Measurements from ENCODE around the gene ATF7. TPM values are rescaled to one million over a fixed set of nuclear protein-coding genes. Genes with fewer than 3 reads are reported as not detected.
"Not testable (repeated sequence)": the region's sequence is repeated elsewhere in the genome, so short reads cannot be mapped to it uniquely, and the experiment has no call there.

Gene ATF7
- total RNA-seq, 1 donor from 2014 or later, result 31.5 TPM

DNA sequence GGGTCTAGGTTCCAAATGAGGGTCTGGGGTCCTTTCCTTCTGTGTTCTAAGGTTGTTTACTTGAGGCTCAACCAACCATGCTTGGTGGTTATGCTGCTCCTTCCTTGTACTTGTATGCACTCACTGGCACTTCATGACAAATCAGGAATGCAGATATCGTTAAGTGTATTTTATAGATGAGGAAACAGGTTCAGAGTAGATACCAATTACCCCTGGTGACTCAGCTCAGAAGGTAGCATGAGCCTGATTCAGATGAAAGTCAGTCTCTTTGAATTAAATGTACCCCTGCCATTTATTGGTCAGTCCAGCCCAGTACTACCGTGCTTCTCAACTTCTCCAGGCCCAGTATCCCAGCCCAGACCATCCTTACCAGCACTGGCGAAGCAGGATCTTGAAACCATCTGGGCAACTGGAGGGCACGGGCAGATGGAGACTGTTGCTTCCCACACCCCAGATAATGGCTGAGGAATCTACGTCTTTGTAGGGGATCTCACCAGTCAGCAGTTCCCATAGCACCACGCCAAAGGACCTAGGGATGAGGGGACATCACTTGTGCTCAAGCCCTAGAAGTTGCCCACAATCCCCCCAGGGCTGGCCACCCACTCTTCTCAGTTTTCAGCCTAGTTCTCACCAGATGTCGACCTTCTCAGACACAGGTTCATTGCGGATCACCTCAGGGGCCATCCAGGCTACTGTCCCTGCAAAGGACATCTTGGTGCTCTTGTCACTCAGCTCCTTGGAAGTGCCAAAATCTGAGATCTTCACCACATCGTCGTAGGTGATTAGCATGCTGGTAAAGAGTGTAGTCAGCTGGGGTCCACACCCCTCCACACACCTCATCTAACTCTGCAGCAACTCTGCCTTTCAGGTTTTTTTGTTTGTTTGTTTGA lies 141.3 kb downstream of the ATF7 start:
- Mint-ChIP-seq H3K4me1 (peaks cover 3% of the 10 kb centered on the region), H3K27me3 (no peaks in the 10 kb centered on the region), H3K4me3 (no peak overlapping the region), H3K9me3 (no peaks in the 10 kb centered on the region), H3K36me3 (ENCODE audit: low read depth) (peaks cover 47% of the 10 kb centered on the region), H3K27ac (no peak overlapping the region)
- DNase-seq, result no peak
- intact Hi-C loops (cut with micrococcal nuclease), result no loop called here

- intact Hi-C loops (cut with micrococcal nuclease), result no loop called here
- H3K4me3 Mint-ChIP-seq, result no peak overlapping the region
- no peaks in the 10 kb centered on the region for H3K27me3 Mint-ChIP-seq
- peaks cover 3% of the 10 kb centered on the region for H3K4me1 Mint-ChIP-seq
- no peaks in the 10 kb centered on the region for H3K9me3 Mint-ChIP-seq
- no peak for DNase-seq
- peaks cover 56% of the 10 kb centered on the region for H3K36me3 Mint-ChIP-seq (ENCODE audit: low read depth)
- H3K27ac Mint-ChIP-seq, result peak overlapping the region; percentile 9
Observed at GRCh38 chr12:53483979-53484377, 142.2 kb downstream of the ATF7 start.

DNA sequence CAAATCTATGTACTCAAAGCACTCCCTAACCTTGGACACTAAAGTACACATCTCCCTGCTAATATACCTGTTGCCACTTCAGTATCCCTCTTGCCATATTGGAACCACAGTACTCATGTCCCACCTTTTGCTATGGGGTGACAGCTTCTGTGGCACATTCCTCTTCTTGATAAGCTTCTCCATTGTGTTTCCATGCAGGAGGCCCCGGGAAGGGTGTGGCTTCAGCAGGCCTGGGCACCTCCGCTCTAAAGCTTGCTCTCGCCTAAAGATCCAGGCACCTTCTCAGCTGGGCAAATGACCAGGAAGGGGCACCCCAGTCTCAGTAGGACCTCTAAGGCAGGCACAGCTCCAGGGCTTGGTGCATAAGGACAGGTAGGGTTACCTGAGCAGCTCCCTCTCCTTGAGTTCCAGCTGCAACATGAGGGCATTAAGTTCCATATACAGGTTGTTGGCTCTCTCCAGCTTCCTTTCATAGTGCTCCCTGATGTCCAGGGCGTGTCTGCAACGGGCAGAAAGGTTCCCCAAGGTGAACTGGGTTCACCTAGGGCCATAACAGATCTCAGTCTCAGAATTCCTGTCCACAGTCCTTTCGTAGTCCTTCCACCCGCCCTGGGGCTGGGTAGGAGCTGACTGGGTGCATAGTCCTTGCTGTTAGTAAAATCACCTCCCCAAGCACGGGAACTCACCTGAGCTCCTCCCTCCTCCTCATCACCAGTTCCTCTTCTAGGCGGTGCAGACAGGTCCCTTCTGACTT lies 142.8 kb downstream of the ATF7 start:
- no peak for DNase-seq
- Mint-ChIP-seq H3K36me3 (ENCODE audit: low read depth) (peaks cover 62% of the 10 kb centered on the region), H3K4me3 (no peak overlapping the region), H3K27ac (no peak overlapping the region), H3K27me3 (no peaks in the 10 kb centered on the region), H3K9me3 (no peaks in the 10 kb centered on the region), H3K4me1 (peaks cover 3% of the 10 kb centered on the region)
- intact Hi-C loops (cut with micrococcal nuclease), result no loop called here

DNA sequence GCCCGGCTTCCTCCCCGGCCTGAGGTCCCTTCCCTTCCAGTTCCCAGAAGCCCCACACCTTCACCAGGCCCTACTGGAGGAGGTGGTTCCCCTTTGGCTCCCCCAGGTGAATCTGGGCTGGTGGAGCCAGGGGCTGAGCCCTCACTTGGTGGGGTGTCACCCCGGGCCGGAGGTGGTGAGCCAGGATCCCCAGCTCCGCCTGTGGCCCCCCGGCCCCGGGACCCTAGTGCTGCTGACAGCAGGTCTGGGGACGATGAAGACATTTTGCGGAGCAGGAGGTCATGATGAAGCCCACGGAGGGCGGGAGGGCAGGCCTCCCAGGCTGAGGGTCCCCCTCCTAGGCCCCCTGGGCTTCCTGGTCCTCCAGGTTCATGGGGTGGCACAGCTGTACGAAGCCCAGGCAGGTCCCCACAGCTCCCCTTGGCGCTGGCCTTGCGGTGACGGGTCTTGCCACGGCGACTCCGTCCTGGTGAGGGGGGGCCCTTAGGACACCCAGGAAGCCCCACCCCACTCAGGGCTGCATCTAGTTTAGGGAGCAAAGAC lies 143.5 kb downstream of the ATF7 start:
- H3K27me3 Mint-ChIP-seq, result no peaks in the 10 kb centered on the region
- no peaks in the 10 kb centered on the region for H3K9me3 Mint-ChIP-seq
- peaks cover 3% of the 10 kb centered on the region for H3K4me1 Mint-ChIP-seq
- H3K36me3 Mint-ChIP-seq (ENCODE audit: low read depth), result peaks cover 63% of the 10 kb centered on the region
- intact Hi-C loops (cut with micrococcal nuclease), result no loop called here
- no peak overlapping the region for H3K4me3 Mint-ChIP-seq
- H3K27ac Mint-ChIP-seq, result no peak overlapping the region
- no peak for DNase-seq

- H3K4me1 Mint-ChIP-seq, result no peaks in the 10 kb centered on the region
- no peak for DNase-seq
- H3K4me3 Mint-ChIP-seq, result no peak overlapping the region
- H3K36me3 Mint-ChIP-seq (ENCODE audit: low read depth), result peaks cover 63% of the 10 kb centered on the region
- intact Hi-C loops (cut with micrococcal nuclease), result no loop called here
- peak overlapping the region; percentile 20 for H3K27ac Mint-ChIP-seq
- no peaks in the 10 kb centered on the region for H3K9me3 Mint-ChIP-seq
- H3K27me3 Mint-ChIP-seq, result no peaks in the 10 kb centered on the region
Observed at GRCh38 chr12:53481939-53482586, 144.1 kb downstream of the ATF7 start.

- peaks cover 67% of the 10 kb centered on the region for H3K36me3 Mint-ChIP-seq (ENCODE audit: low read depth)
Observed at GRCh38 chr12:53481458-53481857, 144.7 kb downstream of the ATF7 start.

GRCh38 chr12:53480491-53481442 lies 145.4 kb downstream of the ATF7 start:
- Mint-ChIP-seq H3K4me1 (peaks cover 4% of the 10 kb centered on the region), H3K36me3 (ENCODE audit: low read depth) (peaks cover 71% of the 10 kb centered on the region), H3K27ac (no peak overlapping the region), H3K9me3 (no peaks in the 10 kb centered on the region), H3K27me3 (no peaks in the 10 kb centered on the region), H3K4me3 (no peak overlapping the region)
- DNase-seq, result no peak
- intact Hi-C loops (cut with micrococcal nuclease), result no loop called here

More at GRCh38 chr12:53481458-53481857, 144.7 kb downstream of the ATF7 start:
- H3K4me1 Mint-ChIP-seq; H3K27ac Mint-ChIP-seq; DNase-seq; H3K9me3 Mint-ChIP-seq; H3K4me3 Mint-ChIP-seq; intact Hi-C loops (cut with micrococcal nuclease); H3K27me3 Mint-ChIP-seq: not testable (repeated sequence)

DNA sequence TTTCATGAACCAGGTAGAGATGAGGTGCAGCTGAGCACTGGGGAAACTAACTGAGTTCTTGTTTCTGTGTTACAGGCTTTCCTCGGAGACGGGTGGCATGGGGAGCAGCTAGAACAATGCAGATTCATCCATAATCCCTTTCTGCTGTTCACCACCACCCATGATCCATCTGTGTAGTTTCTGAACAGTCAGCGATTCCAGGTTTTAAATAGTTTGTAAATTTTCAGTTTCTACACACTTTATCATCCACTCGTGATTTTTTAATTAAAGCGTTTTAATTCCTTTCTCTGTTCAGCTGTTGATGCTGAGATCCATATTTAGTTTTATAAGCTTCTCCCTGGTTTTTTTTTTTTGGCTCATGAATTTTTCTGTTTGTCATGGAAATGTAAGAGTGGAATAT lies 146.9 kb downstream of the ATF7 start:
- no peak for DNase-seq
- Mint-ChIP-seq H3K9me3 (no peaks in the 10 kb centered on the region), H3K27me3 (no peaks in the 10 kb centered on the region), H3K27ac (no peak overlapping the region), H3K36me3 (ENCODE audit: low read depth) (peaks cover 72% of the 10 kb centered on the region), H3K4me3 (no peak overlapping the region), H3K4me1 (peaks cover 14% of the 10 kb centered on the region)
- intact Hi-C loops (cut with micrococcal nuclease), result no loop called here

DNA sequence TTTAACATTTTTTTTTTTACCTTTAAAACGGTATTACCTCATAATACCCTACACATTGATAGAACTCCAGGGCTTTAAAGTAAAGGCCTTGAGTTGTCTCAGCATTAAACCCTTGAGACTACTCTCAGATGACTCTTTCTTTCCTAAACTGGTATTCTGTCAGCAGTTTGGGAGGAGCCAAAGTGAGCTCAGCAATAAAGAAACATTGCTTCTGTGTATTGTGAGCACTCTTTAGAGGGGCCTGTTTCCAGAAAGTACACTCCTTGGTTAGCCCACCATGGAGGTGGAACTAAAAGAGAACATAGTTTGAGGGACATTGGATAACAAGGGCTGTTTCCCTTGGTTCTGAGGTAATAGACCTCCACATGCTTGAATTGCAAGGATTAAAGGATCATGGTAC lies 147.3 kb downstream of the ATF7 start:
- intact Hi-C loops (cut with micrococcal nuclease), result no loop called here
- H3K27ac Mint-ChIP-seq, result no peak overlapping the region
- H3K9me3 Mint-ChIP-seq, result no peaks in the 10 kb centered on the region
- peaks cover 73% of the 10 kb centered on the region for H3K36me3 Mint-ChIP-seq (ENCODE audit: low read depth)
- H3K4me1 Mint-ChIP-seq, result peaks cover 18% of the 10 kb centered on the region
- H3K27me3 Mint-ChIP-seq, result no peaks in the 10 kb centered on the region
- DNase-seq, result no peak
- no peak overlapping the region for H3K4me3 Mint-ChIP-seq

DNA sequence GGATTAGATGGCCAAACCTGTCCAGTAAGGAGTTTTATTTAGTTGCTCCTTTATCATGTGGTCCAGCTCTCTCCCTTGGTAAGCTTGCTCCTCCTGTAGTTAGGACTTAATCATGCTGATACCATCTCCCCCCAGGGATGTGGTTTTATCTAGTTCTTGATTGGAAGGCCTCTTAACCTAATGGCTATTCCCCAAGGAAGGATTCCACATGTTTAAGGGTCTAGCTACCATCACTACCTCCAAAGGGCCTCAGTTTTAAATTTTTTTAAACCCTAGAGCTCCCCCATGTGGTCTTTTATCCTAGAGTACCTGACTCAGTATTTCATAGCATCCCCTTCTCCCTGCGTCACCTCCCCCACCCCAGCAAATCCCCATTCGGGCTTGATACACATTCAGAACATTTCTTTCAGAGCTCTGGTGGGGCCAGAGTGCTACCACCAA lies 149.4 kb downstream of the ATF7 start:
- Mint-ChIP-seq H3K9me3 (no peaks in the 10 kb centered on the region), H3K4me1 (peaks cover 27% of the 10 kb centered on the region), H3K36me3 (ENCODE audit: low read depth) (peaks cover 79% of the 10 kb centered on the region), H3K27ac (no peak overlapping the region), H3K27me3 (no peaks in the 10 kb centered on the region), H3K4me3 (no peak overlapping the region)
- DNase-seq, result no peak
- intact Hi-C loops (cut with micrococcal nuclease), result no loop called here

- Mint-ChIP-seq H3K4me1 (peaks cover 35% of the 10 kb centered on the region), H3K9me3 (no peaks in the 10 kb centered on the region), H3K36me3 (ENCODE audit: low read depth) (peaks cover 82% of the 10 kb centered on the region), H3K4me3 (peak overlapping the region; percentile 7), H3K27me3 (no peaks in the 10 kb centered on the region), H3K27ac (peak overlapping the region; percentile 63)
- intact Hi-C loops (cut with micrococcal nuclease), result no loop called here
- DNase-seq, result no peak
Observed at GRCh38 chr12:53474819-53475218, 151.4 kb downstream of the ATF7 start.

DNA sequence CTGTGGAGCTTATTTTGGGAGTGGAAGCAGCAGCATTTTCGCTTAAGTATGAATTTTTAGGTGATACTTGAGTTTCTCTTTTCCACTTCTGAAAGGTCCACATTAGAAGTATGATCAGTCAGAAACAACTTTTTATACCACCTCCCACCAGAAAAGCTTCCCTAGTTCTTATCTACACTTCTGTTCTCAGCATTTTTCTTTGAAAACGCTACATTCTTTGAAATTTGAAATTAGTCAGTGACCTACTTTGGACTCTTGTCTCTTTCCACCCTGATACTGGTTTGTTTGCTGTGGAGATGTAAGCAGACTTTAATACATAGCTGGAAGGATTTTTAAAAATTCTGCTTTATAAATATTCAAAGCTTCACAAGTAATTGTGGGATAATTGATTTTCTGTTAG lies 152.1 kb downstream of the ATF7 start:
- DNase-seq, result no peak
- Mint-ChIP-seq H3K27ac (peak overlapping the region; percentile 63), H3K4me3 (no peak overlapping the region), H3K4me1 (peaks cover 35% of the 10 kb centered on the region), H3K27me3 (no peaks in the 10 kb centered on the region), H3K9me3 (no peaks in the 10 kb centered on the region), H3K36me3 (ENCODE audit: low read depth) (peaks cover 76% of the 10 kb centered on the region)
- intact Hi-C loops (cut with micrococcal nuclease), result no loop called here

DNA sequence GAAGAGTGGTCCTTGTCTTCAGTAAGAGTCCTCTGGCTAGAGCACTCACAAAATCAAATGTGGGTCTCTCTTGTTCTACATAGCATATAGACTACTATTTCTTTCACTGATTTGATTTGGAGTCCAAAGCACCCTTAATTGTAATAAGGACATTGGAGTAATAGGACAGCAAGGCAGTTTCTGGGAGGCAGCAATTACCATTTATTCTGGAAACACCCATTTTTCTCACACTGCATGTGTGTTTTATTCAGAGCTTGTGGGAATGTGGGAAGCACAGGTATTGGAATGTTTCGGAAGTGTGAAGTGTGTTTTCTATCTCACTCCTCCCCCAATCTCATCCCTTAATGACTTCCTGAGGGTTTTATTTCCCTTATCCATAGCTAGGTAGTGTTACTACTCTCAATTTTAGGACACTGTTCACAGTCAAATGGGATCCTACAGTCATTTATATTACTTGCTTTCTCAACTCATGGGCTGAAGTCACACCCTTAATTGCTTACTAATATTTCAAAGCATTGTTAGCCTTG lies 154.1 kb downstream of the ATF7 start:
- no peak overlapping the region for H3K27ac Mint-ChIP-seq
- intact Hi-C loops (cut with micrococcal nuclease), result loop anchor here (2.0 kb wide), 1 partner anchor 13 kb away; no protein-coding TSS in a partner anchor
- peaks cover 80% of the 10 kb centered on the region for H3K36me3 Mint-ChIP-seq (ENCODE audit: low read depth)
- peaks cover 35% of the 10 kb centered on the region for H3K4me1 Mint-ChIP-seq
- no peak for DNase-seq
- no peak overlapping the region for H3K4me3 Mint-ChIP-seq
- no peaks in the 10 kb centered on the region for H3K9me3 Mint-ChIP-seq
- no peaks in the 10 kb centered on the region for H3K27me3 Mint-ChIP-seq

Measured in activated CD4-positive, alpha-beta T cell treated with anti-CD3 and anti-CD28 coated beads, Interleukin-2, amount 10 ng/mL, durations not matched to agents 24 days and 14 days (primary cell).